ENCODE results near the gene ACP6. TPM values are rescaled to one million over a fixed set of nuclear protein-coding genes. Genes with fewer than 3 reads are reported as not detected.

Gene ACP6
- total and polyA plus RNA-seq, 2 of the 13 experiments (the other 11 are each of a cell fraction or from before 2014, with no cell fraction given) = 18.1 to 33.7 TPM

- TF ChIP-seq FOXA1 (IDR thresholded peaks at IDR 0.05) (no peak; the same call in 1 of the 2 replicates), FOXA1 (CRISPR knock-in tag; IDR thresholded peaks at IDR 0.05) (peak; percentile 76), ZNF496 (CRISPR knock-in tag; IDR thresholded peaks at IDR 0.05; ENCODE audit: insufficient replicate concordance) (no peak), GPBP1L1 (CRISPR knock-in tag; IDR thresholded peaks at IDR 0.05) (no peak), PAXIP1 (CRISPR knock-in tag; conservative IDR thresholded peaks at IDR 0.05) (peak; percentile 91), FOXP4 (CRISPR knock-in tag; IDR thresholded peaks at IDR 0.05) (peak; percentile 20; the same call in 1 of the 2 replicates), NFIB (CRISPR knock-in tag; IDR thresholded peaks at IDR 0.05; ENCODE audit: borderline replicate concordance) (no peak), PCBP1 (IDR thresholded peaks at IDR 0.05; ENCODE audit: borderline replicate concordance, low read depth, low read length) (no peak), ZNF501 (CRISPR knock-in tag; IDR thresholded peaks at IDR 0.05) (no peak), FOXA3 (CRISPR knock-in tag; IDR thresholded peaks at IDR 0.05) (peak; percentile 88), CENPX (CRISPR knock-in tag; IDR thresholded peaks at IDR 0.05) (no peak), PATZ1 (CRISPR knock-in tag; IDR thresholded peaks at IDR 0.05) (peak; percentile 66), MIXL1 (CRISPR knock-in tag; IDR thresholded peaks at IDR 0.05) (0 out of 2 replicates have a peak, but pooled peaks have one; percentile 23), HNRNPK (IDR thresholded peaks at IDR 0.05; ENCODE audit: low read depth, low read length, poor library complexity, severe bottlenecking) (peak; percentile 85), THAP11 (CRISPR knock-in tag; IDR thresholded peaks at IDR 0.05) (peak; percentile 36; the same call in 1 of the 2 replicates), KAT8 (CRISPR knock-in tag; IDR thresholded peaks at IDR 0.05) (peak; percentile 32; the same call in 1 of the 2 replicates), SOX13 (IDR thresholded peaks at IDR 0.05) (no peak), SOX13 (CRISPR knock-in tag; conservative IDR thresholded peaks at IDR 0.05 in 1 of 2, IDR thresholded peaks at IDR 0.05 in 1 of 2) (peak in 1 of 2 experiments; percentile 42; a peak in 1 of 4 replicates), FOXP1 (IDR thresholded peaks at IDR 0.05) (no peak), FOXP1 (CRISPR knock-in tag; IDR thresholded peaks at IDR 0.05) (peak; percentile 51; the same call in 1 of the 2 replicates), ELF3 (CRISPR knock-in tag; IDR thresholded peaks at IDR 0.05) (0 out of 2 replicates have a peak, but pooled peaks have one; percentile 26), ZNF883 (CRISPR knock-in tag; IDR thresholded peaks at IDR 0.05; ENCODE audit: not compliant biosample characterization) (no peak), GATAD2A (CRISPR knock-in tag; IDR thresholded peaks at IDR 0.05) (peak; percentile 40)
Observed at GRCh38 chr1:147625362-147625995, 44.8 kb downstream of the ACP6 start (continued).
